GM19035 (cell line): ENCODE data around the gene ECM1.

Experiments used
- ATAC-seq: cut with Tn5 transposase; IDR thresholded peaks from one replicate; pipeline ENCODE4 v1.9.1; 2021; ENCODE audit not compliant: unreplicated experiment

ECM1 gene

GRCh38 chr1:150543500-150544143, 35.7 kb downstream of the ECM1 start:
- ATAC-seq: no peak

- ATAC-seq: no peak
Observed at GRCh38 chr1:150544204-150544603, 36.3 kb downstream of the ECM1 start.

DNA sequence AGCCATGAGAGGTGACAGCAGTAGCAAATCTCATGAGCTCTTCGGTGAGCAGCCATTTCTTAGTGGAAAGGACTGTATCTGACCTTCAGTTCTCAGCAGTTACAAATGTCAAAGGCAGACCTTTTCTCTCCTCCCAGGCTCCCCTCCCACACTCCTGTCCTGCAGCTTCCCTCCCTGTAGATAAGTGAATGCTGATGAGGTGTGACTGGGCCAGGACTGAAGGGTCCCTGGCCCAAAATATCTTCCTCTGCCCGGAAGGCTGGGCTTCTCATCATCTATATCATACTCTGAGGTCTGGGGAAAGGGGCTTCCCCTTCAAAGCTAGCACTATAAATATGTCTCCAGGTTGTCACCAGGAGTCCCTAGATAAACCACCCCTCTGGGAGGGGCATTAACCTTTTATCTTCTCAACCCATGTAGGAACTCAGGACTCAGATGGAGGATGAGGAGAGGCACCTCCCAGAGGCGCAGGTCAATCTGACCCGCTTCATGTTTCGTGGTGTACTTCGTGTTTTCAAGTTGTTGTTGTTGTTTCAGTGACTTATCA, 37.6 kb downstream of the ECM1 start:
- ATAC-seq: no peak

GRCh38 chr1:150546294-150546937, 38.5 kb downstream of the ECM1 start:
- ATAC-seq: no peak

GRCh38 chr1:150548324-150548631, 40.4 kb downstream of the ECM1 start:
- ATAC-seq: no peak

DNA sequence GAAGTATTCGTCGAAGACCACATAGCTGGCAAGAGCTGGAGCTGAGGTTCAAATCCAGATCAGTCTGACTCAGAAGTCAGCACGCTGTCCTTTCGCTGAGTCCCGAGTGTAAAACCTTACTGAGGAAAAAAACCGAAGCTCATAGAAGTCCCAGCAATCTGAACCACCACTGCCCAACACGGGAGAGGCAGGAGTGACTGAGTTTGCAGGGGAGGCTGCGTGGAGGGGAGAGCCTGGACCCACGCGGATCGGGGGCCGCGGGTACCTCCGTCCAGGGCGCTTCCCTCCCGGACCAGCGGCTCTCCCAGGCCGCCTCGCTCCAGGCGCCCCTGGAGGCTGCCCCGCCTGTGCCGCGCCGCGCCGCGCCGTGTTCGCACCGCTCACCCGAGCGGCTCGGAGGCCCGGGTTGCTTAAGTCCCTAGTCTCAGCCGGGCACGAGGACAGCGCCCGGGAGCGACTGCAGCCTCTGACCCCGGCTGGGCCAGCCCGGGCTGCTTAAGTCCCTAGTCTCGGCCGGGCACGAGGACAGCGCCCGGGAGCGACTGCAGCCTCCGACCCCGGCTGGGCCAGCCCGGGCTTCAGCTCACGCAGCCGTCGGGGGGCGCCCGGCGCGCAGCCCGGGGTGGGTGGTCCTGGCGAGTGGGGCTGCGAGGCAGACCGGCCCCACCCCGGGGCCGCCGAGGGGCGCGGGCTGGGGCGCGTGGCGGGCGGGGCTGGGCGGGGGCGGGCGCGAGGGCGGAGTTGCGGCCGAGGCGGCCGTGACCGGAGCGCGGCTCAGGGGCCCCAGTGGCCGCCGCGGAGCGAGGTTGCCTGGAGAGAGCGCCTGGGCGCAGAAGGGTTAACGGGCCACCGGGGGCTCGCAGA, 41.0 kb downstream of the ECM1 start, which contains the start of gene ADAMTSL4:
Gene ADAMTSL4, plus strand, starts transcription at position 777 of the 864 bp plus-strand sequence. CDS start 2,881 bp downstream, outside the sequence.
- no peak for ATAC-seq

DNA sequence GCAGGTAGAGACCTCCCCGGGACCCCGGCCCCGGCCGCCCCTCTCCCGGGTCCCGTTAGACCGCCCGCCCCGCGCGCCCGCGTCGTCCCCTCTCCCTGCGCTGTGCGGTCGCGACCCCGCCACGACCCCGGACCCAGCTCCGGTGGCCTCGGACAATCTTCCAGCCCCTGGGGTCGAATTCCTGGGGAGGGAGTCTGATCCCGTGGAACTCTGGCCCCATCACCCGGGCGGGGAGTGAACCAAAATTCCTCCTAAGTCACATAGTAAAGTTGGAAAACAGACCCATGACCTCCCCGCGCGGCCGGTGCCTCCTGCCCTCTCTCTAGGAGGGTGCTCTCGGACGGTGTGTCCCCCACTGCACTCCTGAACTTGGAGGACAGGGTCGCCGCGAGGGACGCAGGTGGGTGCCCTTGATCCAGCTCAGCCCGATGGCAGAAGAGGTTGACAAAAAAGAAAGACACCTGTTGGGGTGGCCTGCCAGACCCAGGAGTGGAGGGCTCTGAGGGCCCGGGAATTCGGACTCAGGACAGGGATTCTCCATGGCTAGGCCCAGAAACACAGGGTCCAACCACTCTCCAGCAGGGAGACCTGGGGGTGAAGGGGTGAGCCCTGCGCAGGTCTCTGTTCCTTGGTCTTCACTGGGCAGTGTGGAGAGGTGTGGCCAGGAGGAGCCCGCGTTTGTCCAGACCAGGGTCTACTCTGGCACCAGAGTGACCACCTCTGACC, 41.8 kb downstream of the ECM1 start:
- ATAC-seq: no peak

GRCh38 chr1:150550222-150551050, 42.5 kb downstream of the ECM1 start:
- ATAC-seq: no peak

- no peak for ATAC-seq
Observed at GRCh38 chr1:150551051-150551783, 43.3 kb downstream of the ECM1 start.

DNA sequence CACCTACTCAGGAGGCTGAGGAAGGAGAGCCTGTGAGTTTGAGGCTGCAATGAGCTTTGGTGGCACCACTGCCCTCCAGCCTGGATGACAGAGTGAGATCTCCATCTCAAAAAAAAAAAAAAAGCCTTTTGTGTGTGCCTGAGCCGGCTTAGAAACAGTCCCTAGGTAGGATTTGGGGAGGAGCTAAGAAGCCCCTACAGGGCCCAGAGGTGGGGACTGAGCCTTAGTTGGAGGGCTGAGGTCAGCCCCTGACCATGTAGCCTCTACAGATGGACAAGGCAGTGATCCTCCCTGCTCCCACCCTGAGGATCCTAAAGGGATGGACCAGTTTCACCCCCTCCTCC, 43.8 kb downstream of the ECM1 start:
- no peak for ATAC-seq

DNA sequence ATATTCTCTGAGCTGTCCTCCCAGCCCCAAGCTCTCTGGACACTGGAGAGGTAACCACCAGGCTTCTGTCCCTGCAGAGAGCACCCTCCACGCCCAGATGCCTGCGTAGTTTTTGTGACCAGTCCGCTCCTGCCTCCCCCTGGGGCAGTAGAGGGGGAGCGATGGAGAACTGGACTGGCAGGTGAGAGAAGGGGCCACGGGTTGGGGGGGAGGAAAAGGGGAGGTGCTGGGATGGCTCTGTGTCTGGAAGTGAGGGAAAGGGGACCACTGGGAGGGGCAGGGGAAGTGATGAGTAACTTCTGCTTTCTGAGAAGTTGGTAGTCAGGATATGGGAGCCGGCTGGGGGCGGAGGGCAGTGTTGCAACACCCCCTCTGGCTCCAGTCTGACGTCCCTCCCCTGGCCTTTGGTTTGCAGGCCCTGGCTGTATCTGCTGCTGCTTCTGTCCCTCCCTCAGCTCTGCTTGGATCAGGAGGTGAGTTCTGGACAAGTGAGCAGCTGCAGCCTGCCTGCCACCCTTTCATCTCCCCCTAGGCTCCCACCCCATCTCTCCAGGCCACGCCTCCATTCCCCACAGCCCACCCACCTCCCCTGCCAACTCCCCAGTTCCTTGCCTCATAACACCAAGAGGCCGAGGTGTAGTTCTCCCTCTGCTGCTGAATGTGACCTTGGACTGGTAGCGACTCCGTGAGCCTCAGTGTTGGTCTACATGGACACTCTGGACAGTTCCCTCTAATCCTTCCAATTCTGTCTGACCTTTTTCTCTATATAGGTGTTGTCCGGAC, 44.4 kb downstream of the ECM1 start:
- ATAC-seq: no peak

DNA sequence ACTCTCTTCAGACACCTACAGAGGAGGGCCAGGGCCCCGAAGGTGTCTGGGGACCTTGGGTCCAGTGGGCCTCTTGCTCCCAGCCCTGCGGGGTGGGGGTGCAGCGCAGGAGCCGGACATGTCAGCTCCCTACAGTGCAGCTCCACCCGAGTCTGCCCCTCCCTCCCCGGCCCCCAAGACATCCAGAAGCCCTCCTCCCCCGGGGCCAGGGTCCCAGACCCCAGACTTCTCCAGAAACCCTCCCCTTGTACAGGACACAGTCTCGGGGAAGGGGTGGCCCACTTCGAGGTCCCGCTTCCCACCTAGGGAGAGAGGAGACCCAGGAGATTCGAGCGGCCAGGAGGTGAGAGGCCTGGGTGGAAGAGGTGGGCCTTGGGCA, 45.0 kb downstream of the ECM1 start:
- ATAC-seq: no peak

DNA sequence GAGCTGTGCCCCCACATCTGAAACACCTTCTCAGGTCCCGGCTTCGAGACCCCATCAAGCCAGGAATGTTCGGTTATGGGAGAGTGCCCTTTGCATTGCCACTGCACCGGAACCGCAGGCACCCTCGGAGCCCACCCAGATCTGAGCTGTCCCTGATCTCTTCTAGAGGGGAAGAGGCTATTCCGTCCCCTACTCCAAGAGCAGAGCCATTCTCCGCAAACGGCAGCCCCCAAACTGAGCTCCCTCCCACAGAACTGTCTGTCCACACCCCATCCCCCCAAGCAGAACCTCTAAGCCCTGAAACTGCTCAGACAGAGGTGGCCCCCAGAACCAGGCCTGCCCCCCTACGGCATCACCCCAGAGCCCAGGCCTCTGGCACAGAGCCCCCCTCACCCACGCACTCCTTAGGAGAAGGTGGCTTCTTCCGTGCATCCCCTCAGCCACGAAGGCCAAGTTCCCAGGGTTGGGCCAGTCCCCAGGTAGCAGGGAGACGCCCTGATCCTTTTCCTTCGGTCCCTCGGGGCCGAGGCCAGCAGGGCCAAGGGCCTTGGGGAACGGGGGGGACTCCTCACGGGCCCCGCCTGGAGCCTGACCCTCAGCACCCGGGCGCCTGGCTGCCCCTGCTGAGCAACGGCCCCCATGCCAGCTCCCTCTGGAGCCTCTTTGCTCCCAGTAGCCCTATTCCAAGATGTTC, 45.6 kb downstream of the ECM1 start:
- ATAC-seq: no peak

- no peak for ATAC-seq
Observed at GRCh38 chr1:150554086-150554452, 46.2 kb downstream of the ECM1 start.

DNA sequence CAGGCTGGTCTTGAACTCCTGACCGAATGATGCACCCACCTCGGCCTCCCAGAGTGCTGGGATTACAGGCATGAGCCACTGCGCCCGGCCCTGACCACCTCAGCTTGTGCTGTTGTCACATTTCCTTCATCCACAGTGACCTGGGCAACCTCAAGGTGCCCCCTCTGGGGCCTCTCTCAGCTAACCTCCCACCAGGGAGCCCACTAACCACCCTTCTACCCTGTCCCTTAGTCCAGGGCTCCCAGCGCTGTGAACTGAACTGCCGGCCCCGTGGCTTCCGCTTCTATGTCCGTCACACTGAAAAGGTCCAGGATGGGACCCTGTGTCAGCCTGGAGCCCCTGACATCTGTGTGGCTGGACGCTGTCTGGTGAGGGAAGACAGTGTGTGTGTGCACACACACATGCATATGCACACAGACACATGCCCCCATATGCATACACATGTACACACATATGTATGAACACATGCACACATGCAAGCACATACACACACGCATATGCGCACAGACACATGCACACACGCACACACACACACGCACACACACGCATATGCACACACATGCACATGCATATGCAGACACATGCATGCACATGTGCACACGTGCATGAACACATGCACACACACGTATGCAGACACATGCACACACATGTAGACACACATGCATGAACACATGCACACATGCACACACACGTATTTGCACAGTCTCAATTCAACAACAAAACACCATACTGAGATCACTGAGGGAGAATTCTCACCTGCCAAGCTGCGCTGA, 47.5 kb downstream of the ECM1 start:
- no peak for ATAC-seq

DNA sequence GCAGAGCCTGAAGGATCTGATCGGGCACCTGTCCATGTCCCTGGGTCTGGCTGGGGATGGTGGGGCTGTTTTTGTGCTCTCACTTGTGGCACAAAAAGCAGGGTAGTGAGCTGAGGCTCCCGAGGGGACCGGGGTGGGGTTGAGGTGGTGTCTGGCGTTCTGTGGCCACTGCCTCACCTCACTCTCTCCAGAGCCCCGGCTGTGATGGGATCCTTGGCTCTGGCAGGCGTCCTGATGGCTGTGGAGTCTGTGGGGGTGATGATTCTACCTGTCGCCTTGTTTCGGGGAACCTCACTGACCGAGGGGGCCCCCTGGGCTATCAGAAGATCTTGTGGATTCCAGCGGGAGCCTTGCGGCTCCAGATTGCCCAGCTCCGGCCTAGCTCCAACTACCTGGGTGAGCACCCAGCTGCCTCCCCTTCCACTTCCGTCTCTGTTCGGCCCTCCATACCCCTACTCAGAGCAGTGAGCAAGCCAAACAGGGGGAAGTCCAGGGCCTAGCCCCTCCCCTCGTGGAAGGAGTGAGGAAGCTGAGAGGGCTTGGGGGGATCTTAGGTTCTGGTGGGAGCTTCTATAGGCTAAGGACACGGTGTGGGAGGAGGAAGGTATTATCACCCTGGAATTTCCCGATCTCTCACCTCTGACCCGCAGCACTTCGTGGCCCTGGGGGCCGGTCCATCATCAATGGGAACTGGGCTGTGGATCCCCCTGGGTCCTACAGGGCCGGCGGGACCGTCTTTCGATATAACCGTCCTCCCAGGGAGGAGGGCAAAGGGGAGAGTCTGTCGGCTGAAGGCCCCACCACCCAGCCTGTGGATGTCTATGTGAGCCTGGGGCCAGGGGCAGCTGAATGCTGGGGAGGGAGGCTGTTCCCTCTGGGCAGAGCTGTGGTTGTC, 48.3 kb downstream of the ECM1 start:
- no peak for ATAC-seq
